GM18520 (cell line): Measurements from ENCODE around the gene TRPM8.

Experiments used
- ATAC-seq: cut with Tn5 transposase; IDR thresholded peaks from one replicate; pipeline ENCODE4 v1.9.1; 2021; ENCODE audit not compliant: unreplicated experiment

Gene TRPM8

GRCh38 chr2:233999182-233999581 lies 82.0 kb downstream of the TRPM8 start:
- ATAC-seq, result no peak

DNA sequence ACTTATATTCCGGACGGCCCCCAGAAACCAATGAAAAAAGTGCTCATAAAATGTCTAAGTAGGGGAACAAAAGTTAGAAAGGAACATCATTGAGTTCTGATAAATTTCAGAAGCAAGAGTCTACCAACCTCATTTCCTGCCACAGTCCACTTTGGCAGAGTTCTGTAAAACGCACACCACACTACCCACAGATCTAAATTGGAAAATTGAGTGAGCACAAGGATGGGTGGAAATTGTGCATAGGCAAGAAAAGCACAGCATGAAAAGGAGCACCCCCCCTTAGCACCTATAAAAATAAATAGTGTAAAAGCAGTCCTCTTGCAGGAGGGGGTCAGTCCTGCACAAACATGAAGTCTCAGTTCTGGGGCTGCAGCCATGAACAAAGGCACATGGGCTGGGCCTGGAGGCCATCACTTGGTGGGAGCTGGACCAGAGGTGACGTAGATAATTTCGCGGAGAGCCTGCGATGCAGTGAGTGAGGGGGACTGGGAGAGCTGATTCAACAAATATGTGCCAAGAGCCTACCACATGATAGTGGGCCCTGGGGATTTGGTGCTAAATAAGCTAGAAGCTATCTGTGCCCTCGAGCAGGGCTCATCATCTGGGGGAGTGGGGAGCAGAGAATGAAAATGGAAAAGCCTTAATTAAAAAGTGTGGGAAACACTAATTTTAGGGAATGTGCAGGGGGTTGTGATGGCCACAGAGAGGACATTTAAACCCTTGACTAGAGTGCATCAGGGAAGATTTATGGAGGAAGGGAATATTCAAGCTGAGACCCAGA lies 84.4 kb downstream of the TRPM8 start:
- no peak for ATAC-seq

- no peak for ATAC-seq
Observed at GRCh38 chr2:234002281-234002680, 85.1 kb downstream of the TRPM8 start.

- ATAC-seq, result no peak
Observed at GRCh38 chr2:234003972-234004617, 86.9 kb downstream of the TRPM8 start.

- ATAC-seq, result no peak
Observed at GRCh38 chr2:234005126-234005525, 88.0 kb downstream of the TRPM8 start.

DNA sequence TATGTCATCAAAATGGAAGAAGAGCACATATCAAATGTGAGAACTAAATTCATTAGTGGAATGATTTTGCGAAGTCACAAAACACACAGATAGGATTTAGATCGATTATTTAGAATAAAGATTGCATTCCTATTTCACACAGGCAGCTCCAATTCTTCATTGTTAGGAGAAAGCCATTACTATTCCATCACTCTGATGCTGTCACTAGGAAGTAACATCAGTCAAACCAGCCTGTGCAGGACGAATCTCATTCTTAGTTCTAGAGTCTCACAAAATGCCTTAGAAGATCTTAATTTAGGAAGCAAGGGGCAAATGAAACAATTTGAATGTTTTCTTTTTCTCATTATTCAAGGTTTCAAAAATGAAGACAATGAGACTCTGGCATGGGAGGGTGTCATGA lies 89.3 kb downstream of the TRPM8 start:
- no peak for ATAC-seq

DNA sequence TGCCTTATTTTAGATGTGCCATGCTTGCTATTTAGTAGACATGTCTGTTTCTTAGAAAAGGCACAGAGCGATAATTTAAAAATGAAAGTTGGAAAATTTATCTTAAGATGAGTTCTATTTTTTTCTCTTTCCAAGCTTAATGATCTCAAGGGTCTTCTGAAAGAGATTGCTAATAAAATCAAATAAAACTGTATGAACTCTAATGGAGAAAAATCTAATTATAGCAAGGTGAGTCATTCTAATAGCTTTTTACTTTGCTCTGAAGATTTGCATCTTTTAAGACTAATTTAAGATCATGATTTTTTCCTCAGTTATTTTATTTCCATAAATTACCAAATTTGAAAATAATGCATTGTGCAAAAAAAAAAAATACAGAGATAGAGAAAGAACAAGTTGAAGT lies 97.3 kb downstream of the TRPM8 start:
- no peak for ATAC-seq

DNA sequence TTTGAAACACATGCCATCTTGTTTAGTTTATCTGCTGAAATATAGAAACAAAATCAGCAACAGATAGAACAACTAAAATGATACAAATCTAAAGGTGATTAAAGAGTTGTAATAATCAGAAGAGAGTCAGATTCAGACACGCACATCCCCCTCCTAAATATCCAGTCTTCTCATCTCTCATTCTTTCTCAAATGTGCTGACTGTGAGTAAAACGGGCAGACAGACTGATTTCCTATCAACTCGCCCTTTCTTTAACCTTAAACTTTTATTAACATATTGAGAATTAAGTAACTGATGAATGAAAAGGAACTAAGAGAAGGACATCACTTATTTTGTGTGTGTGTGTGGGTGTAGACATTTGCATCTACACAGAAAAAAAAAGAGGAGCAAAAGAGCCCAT lies 98.7 kb downstream of the TRPM8 start:
- ATAC-seq, result no peak

- no peak for ATAC-seq
Observed at GRCh38 chr2:234019896-234020295, 102.7 kb downstream of the TRPM8 start.

GRCh38 chr2:234020332-234020731 lies 103.2 kb downstream of the TRPM8 start:
- no peak for ATAC-seq

- no peak for ATAC-seq
Observed at GRCh38 chr2:234022424-234022823, 105.3 kb downstream of the TRPM8 start.

DNA sequence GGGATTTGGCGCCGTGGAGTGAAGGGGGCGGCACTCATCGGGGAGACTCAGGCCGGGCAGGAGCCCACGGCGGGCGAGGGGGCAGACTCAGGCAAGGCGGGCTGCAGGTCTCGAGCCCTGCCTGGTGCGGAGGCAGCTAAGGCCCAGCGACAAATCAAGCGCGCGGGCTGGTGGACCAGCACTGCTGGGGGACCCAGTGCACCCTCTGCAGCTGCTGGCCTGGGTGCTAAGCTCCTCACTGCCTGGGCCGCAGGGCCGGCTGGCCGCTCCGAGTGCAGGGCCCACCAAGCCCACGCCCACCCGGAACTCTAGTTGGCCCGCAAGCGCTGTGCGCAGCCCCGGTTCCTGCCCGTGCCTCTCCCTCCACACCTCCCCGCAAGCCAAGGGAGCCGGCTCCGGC lies 107.1 kb downstream of the TRPM8 start:
- ATAC-seq, result no peak

GRCh38 chr2:234025466-234025865 lies 108.3 kb downstream of the TRPM8 start:
- ATAC-seq, result no peak

DNA sequence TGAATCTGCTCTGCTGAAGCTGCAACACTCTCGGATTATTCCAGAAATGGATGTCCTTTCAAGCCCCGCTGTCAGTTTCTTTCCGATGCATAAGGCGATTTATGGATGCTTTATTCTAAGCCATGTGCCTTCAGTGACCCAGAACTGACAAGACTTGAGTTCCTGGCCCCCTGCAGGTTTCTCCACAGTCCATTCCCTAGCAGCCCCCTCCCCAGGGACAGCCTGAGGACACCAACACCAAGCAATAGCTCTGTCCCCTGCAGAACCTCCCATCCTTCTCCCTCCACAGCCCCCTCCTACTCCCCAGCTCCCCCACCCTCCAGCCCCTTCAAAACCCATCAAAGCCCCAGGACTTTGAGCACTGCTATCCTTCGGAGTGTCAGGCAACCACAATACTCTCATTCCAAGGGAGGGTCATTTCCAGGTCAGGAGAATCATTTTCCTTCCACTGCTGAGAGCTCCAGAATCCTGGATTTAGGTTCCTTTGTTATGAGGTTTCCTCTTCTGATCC lies 108.8 kb downstream of the TRPM8 start:
- ATAC-seq, result no peak

DNA sequence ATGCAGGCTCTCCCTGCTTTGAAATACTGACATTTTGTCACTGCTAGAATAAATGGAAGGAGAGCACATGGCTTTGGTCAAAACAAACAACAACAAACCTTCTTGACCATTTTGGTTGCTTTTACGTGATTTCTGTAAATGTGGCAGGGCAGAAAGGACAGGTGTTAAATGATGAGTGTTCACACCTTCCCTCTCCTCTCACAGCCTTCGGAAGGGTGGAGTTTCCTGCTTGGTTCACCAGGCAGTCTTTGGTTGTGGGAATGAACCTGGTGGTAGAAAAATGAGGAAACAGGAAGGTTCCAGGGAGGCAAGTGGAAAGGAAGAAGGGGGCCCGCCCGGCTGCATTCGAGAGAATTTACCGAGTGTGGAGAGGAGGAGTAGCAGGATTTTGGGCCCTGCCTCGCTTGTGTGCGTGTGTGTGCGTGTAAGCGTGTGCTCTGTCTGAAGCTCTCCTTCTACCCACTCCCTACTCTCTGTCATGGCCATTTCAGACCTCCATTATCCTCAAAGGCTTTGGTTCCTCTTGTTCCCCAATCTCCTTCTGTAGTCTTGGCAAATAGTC lies 109.6 kb downstream of the TRPM8 start:
- ATAC-seq, result no peak

DNA sequence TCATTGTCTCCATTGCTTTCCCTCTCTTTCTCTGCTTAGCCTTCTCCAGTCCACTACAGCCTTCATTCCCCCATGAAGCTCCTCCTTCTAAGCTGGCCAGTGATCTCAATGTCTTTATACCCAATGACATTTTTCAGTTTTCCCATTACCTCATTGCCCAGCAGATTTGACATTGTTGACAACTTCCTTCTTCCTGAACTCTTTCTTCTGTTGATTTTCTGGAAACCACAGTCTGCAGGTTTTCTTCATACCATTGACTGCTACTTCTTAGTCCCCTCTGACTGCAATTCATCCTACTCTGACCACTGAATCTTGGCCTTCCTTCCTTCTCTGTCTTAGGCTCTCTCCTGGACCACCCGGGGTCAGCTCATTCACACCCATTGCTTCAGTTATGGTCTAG lies 110.5 kb downstream of the TRPM8 start:
- ATAC-seq, result no peak

GRCh38 chr2:234029150-234029733 lies 112.1 kb downstream of the TRPM8 start:
- ATAC-seq, result no peak

DNA sequence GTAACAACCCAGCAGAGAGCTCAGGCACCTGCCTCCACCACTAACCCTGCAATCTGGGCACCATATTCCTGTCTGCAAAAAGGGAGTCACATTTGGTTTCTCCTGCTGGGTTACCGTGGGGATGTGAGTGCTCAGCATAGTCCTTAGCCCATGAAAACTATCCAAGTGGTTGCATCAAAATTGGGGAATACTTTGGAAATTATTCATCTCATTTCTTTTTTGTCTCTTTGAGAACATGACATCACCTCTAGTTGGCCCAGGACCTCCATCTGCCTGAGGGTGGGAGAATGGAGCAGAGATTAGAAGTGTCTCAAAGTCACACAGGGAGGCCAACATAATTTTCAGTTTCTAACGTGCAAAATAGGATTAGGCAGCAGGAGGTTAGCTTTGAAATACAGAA lies 114.0 kb downstream of the TRPM8 start:
- no peak for ATAC-seq

DNA sequence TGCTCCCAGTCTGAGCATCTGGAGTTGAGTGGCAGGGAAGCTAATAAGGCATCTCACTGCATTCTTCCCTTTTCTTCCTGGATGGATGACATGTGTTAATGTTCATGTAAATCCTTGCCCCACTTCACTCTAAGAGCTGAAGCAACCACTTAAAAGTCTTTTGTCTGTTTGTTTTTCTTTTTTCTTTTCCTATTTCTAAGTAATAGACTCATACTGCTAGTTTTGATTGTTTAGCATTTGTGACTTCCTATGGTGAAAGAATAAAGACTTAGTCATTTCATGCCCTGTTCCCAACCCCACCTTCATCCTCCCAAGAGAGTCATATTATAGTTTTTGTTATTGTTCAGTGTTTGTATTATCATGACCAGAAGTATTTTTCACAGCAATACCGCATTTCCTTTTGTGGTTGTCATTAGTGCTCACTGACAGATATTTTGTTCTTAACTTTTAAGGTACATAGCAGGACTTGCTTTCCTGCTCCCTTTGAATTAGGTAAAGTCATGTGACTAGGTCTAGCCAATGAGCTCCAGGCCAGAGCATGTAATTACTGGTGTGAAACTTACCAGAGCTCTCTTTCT lies 115.2 kb downstream of the TRPM8 start:
- ATAC-seq, result no peak

GRCh38 chr2:234033174-234033573 lies 116.0 kb downstream of the TRPM8 start:
- no peak for ATAC-seq

GRCh38 chr2:234033885-234034284 lies 116.7 kb downstream of the TRPM8 start:
- no peak for ATAC-seq
